Measurements from ENCODE around the gene FKBP15.
A peak's percentile ranks its signal among the peaks of the same experiment; 100 is the strongest.
"Not testable (repeated sequence)": the region's sequence is repeated elsewhere in the genome, so short reads cannot be mapped to it uniquely, and the experiment has no call there.

The FKBP15 gene, protein sequence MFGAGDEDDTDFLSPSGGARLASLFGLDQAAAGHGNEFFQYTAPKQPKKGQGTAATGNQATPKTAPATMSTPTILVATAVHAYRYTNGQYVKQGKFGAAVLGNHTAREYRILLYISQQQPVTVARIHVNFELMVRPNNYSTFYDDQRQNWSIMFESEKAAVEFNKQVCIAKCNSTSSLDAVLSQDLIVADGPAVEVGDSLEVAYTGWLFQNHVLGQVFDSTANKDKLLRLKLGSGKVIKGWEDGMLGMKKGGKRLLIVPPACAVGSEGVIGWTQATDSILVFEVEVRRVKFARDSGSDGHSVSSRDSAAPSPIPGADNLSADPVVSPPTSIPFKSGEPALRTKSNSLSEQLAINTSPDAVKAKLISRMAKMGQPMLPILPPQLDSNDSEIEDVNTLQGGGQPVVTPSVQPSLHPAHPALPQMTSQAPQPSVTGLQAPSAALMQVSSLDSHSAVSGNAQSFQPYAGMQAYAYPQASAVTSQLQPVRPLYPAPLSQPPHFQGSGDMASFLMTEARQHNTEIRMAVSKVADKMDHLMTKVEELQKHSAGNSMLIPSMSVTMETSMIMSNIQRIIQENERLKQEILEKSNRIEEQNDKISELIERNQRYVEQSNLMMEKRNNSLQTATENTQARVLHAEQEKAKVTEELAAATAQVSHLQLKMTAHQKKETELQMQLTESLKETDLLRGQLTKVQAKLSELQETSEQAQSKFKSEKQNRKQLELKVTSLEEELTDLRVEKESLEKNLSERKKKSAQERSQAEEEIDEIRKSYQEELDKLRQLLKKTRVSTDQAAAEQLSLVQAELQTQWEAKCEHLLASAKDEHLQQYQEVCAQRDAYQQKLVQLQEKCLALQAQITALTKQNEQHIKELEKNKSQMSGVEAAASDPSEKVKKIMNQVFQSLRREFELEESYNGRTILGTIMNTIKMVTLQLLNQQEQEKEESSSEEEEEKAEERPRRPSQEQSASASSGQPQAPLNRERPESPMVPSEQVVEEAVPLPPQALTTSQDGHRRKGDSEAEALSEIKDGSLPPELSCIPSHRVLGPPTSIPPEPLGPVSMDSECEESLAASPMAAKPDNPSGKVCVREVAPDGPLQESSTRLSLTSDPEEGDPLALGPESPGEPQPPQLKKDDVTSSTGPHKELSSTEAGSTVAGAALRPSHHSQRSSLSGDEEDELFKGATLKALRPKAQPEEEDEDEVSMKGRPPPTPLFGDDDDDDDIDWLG
- 66.4 reads per million, percentile 74 among the genes with 10 or more reads in this experiment for total RNA-seq

DNA sequence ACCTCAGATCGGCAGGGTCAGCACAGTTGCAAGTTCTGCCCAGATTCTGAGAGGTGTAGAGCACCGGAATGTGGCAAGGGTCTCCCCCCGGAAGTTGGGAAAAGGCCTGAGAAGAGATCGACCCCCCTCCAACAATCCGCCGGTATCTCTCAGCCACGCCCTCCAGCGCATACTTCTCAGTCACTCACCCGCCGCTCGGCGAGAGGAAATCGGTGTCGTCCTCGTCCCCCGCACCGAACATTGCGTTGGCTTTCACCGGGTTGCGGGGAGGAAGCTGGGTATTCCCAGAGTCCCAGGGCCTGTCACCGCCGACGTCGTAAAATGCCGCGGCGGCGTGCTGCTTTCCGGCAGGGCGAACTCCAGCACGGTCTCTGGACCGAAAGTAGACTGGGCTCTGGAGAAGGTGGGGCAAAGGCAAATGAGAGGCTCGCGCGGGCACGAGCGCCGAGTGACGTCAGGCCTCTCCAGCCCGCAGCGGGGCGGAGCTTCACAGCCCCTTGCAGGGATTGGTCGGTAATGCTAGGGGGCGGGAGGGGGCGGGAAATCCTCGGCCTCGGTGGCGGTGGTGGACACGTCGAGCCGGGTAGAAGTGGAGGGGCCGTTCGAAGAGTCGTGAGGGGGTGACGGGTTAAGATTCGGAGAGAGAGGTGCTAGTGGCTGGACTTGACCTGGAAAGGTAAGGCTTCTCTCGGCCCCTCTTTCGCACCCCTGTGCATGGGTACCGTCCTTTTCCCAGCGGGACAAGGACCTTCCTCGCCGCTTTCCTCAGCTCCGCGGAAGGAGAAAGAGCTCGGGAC lies at the start of gene FKBP15, which contains the start of gene SLC31A1:
Gene FKBP15, minus strand, starts transcription at position 275 of the 797 bp plus-strand sequence. Its CDS starts 34 bp downstream, at position 241.
Gene SLC31A1, plus strand, starts transcription at position 542 of the 797 bp plus-strand sequence. CDS start 34,605 bp downstream, outside the sequence.
- peak; percentile 95 for DNase-seq

DNA sequence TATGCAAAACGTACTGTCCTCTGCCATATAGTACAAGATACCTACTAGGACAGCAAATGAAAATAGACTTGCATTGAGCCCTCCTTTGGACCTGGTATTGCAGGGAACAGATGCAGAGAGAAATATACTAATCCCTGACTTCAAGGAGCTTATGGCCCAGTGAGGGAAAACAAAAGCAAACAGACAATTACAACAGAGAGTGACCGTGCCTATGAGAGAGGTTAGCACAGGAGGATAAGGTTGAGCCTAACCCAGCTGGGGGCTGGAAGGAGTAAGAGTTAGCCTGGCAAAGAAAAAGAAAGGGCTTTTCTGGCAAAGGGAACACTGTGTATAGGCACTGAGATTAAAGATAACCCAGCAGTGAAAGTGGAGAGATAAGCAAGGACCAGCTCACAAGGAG lies 48.8 kb upstream of the FKBP15 start:
- no peak for DNase-seq

DNA sequence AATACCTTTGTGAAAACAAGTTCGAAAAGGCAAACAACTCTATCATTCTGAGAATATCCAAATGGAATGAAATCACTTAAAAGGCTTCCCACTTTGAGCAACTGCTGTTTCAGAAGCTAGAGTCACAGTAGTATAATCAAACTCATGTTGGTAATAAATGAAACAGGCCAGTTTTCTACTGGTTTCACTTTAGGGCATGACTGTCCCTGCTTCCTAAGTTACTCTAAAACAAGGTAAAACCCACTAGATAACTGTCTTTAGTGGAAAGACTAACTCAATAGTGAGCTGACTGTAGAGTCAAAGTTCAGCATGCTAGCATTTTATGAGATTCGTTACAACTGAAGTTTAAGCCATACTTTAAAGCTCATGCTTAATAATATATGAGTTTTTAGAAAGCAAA lies 48.3 kb upstream of the FKBP15 start:
- DNase-seq = no peak

DNA sequence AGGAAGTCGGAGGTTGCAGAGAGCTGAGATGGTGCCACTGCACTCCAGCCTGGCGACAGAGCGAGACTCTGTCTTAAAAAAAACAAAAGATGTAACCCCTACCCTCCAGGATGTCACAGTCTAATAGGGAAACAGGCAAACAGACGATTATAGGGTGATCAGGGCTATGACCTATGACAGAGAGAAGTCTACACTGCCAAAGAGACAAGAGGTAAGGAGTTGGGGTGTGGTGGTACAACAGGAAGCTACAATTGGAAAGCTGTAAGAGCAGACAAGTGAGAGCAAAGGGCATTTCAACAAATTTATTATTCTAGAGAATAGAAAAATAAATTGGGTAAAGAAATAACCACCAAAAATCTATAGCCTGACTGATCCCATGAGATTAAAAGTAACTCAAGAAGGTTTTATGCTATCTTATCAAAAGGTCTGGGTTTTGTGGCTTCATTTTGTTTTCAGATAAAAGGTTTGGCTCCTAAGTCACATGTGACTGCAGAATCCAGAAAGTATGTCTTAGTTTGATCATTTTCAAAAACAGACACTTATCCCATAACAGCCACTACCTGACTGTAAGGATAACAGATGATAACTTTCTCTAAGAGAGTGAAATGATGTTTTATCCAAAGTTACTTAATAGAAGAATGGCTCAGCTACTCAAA lies 47.0 kb upstream of the FKBP15 start:
- DNase-seq = no peak

DNA sequence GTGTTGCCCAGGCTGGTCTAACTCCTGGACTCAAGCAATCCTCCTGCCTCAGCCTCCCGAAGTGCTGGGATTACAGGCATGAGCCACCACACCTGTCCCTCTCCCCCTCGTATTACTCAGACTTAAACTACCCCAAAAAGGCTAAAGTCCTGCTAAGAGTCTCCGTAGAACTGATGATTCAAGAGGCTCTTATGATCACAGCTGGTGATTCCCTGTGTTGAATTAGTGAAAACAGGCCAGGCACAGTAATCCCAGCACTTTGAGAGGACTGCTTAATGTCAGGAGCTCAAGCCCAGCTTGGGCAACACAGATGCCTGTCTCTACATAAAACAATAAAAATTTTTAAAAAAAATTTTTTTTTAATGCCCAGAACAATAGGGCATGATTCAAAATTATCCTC lies 45.1 kb upstream of the FKBP15 start:
- DNase-seq = no peak

DNA sequence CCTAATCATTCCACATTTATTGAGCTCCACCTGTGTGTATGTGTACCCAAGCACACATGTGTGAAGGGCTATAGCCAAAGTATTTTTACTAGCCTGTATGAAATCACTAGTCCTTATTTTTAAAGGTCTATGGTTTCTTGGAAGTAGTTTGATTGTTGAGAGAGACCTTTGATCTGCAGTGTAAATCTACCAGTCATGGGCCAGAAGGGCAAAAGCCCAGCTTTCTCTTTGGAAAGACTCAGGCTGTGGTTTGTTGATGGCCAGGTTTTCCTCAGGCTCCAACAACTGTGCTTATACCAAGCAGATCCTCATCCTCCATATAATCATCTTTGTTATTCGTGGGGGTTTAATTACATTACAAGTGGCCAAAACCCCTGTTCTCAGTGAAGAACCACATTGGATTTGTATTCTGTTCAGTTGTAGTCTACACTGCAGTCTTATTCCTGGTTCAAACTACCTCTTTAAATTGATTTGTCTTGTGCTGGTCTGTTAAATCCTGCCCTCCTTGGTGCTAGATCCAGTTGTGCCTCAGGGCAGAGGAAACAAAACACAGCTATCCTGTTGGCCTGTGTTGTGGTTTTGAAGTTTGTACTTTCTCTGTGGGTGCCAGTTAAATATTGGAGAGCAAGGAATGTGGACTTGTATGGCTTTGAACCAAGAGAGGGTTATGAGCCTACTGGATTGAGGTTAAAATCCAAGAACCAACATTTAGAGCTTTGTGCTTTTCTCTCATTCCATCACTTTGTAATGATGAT lies 41.0 kb upstream of the FKBP15 start:
- DNase-seq = no peak

DNA sequence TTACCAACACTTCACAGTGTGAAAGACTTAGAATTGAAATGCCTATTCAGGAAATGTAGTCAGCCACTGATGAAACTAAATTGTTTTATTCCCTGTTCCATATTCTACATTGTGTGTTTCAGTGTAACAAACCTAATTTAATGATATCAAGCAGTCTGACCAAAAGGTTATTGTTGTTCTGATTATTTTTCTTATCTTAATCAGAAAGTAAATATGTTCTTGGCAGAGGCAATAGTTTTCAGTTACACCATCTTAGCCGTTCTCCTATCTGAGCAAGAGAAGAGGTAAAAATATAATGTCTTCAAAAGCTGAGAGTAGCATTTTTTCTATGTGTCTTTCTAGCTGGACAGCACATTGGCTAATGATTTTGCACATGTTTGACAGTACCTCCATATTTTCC lies 37.2 kb upstream of the FKBP15 start:
- no peak for DNase-seq

DNA sequence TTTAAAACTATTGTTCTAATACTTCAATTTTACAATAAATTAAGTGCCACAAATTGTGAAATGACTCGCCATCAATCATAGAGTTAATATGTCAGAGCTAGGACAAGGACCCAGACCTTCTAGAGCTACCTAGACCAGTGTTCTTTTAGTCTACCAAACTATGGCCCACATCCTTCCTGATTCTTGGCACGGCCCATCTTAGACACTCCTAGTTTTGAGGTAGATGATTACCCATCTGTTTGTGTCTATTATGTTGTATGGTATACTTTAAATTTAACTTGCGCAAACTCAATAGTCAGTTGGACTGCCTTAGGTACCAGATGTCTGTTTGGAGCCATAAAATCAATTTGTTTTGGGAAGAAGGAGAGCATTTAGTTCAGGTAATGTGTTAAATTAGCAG lies 36.8 kb upstream of the FKBP15 start:
- DNase-seq = no peak

DNA sequence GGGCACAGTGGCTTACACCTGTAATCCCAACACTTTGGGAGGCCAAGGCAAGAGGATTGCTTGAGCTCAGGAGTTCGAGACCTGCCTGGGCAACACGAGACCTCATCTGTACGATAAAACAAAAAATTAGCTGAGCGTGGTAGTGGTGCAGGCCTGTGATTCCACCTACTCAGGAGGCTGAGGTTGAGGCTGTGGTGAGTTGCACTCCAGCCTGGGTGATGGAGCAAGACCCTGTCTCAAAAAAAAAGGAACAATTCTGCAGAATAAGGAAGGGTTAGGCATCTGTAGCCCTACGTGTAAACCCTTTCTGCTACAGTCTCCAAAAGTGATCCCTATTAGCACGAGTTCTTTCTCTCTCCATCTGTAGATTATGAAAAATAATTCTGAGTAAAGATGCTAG lies 34.4 kb upstream of the FKBP15 start:
- no peak for DNase-seq

DNA sequence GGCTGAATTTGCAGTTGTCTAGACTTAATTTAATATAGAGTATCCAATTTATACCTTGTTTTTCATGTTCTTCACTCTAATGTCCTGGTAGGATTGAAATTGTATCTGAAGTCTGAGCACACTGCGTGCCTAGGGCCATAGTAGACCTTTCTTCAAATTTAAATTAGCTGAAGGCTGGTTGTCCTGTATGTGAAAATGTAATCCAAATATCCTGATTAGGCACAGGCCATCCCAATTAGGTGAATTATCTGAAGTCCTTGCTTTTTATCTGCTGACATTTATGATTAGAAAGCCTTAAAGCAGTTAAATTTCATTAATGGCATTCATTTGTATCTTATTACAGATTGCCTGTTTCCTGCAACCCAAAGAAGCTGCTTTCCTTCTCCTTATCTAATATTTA lies 33.9 kb upstream of the FKBP15 start:
- no peak for DNase-seq

DNA sequence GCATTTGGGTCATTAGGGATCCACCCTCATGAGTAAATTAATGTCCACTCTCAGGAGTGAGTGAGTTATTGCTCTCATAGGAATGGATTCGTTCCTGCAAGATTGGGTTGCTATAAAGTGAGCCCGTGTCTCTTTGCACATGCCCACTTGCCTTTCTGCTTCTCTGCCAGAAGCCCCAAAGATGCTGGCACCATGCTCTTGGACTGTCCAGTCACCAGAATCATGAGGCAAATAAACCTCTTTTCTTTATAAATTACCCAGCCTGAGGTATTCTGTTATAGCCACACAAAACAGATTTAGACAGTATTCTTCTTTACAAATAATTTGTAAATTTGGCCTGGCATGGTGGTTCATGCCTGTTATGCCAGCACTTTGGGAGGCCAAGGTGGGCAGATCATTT lies 29.7 kb upstream of the FKBP15 start:
- no peak for DNase-seq

DNA sequence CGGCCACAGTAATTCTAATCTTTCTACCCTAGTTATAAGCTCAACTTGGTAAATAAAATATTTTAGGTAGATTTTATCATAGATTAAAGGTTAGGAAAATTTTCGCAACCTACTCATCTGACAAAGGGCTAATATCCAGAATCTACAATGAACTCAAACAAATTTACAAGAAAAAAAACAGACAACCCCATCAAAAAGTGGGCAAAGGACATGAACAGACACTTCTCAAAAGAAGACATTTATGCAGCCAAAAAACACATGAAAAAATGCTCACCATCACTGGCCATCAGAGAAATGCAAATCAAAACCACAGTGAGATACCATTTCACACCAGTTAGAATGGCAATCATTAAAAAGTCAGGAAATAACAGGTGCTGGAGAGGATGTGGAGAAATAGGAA lies 28.6 kb upstream of the FKBP15 start:
- not testable (repeated sequence) for DNase-seq

DNA sequence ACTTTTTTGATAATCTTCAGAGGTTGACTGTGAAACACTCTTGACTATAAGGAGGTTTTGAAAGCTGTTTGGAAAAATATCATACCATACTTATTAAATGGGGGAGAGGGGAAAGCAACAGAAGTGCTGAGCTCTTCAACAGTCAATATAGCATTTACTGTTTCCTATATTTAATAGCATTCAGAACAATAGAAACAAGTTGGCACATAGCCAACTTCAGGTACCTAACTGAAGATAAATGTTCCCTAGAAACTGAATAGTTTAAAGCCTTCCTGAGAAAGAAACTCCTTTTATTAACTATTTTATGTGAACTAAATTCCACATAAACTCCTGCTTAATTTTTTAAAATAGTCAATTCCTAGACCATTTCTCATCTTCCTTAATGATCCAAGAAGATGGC lies 26.6 kb upstream of the FKBP15 start:
- no peak for DNase-seq

DNA sequence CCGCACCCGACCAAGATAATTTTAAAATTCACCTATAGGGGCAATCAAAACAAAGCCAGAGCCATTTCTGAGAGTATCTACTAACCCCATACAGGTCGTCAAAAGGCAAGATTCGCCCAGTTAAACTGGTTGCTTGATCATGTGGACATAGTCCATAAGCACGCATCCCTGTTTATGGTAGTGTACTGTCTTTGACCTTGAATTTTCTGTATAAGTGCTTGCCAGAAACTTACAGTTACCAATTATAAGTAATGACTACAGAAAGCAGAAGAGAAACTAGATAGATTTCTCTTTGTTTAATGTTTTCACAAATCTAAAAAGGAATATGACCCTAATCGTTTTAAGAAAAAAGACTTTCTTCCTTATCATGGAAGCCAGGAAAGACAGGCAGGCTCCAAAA lies 25.9 kb upstream of the FKBP15 start:
- no peak for DNase-seq

DNA sequence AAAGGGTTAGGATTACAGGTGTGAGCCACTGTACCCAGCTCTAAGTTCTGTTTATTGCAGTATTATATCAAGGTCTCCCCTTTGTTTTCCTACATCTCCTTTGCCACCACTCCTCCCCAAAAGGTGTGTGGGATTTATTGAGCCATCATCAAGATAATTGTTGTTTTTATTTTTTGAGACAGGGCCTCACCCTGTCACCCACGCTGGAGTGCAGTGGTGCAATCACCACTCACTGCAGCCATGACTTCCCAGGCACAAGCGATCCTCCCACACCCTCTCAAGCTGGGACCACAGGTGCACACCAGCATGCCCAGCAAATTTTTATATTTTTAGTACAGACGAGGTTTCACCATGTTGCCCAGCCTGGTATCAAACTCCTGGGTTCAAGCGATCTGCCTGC lies 24.8 kb upstream of the FKBP15 start:
- DNase-seq = no peak

DNA sequence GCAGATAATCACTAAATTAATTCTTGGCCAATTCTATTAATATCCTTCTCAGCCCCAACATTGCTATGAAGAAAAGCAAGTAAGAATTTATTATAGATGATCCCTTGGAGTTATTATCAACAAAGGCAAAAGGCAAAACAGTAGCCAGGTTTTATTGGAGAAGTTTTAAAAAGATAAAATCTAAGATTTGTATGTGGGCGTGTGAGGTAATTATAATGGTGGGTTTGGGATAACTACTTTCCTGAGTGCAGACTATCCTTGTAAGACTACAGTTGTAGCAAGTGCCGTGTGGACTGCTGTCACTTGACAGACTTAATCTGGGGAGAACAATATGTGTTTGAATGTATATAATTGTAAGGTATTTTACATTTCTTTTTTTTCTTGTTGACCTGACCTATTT lies 23.5 kb upstream of the FKBP15 start:
- no peak for DNase-seq

DNA sequence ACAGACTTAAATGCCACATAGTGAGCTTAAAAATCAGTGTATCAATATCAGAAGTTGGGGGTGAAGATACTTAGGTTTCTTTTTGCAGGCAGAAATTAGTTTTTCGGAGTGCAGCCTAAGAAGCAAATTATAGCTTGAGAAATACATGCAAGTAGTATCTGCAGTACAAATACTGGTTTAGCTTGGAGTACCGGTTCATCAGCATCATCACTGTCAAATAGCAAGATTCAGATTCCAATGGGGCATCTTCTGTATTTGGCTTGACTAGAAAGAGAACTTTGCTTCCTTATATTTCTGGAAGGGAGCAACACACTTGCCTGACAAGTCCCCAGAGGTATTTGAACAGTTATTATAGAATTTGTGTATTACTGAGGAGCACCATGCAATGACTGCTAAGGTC lies 20.1 kb upstream of the FKBP15 start:
- no peak for DNase-seq

DNA sequence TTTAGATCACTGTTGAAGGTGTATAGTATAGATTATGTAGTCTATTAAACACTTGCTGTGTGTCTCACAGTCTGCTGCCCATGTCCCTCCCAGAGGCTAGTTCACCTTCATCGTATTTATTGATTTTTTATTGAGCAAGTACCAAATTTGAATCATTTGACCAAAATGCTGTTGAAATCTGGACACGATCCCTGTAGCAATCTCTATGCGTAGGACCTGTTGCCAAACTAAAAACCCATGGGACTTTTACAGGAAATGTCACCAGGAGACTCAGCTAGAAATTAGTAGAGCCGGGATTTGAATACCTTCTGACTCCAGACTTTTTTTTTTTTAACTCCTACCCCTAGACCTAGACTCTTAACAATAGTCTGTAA lies 17.8 kb upstream of the FKBP15 start:
- DNase-seq = no peak

DNA sequence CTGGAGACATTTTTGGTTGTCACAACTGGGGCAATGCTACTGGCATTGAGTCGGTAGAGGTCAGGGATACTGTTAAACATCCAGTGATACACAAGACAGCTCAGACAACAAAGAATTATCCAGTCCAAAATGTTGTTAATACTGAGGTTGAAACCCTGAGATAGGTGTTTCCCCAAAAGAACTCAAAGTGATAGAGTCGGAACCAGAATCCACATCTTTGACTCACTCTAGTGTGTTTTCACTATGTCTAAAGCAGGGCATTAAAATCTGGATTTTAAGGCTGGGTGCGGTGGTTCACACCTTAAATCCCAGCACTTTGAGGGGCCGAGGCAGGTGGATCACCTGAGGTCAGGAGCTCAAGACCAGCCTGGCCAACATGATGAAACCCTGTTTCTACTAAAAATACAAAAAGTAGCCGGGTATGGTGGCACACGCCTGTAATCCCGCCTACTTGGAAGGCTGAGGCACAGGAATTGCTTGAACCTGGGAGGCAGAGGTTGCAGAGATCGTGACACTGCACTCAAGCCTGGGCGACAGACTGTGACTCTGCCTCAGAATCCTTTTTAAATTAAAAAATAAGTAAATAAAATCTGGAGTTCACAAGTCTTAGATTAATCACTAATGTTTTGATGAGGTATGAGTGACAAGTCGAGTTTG lies 17.3 kb upstream of the FKBP15 start:
- DNase-seq = no peak

DNA sequence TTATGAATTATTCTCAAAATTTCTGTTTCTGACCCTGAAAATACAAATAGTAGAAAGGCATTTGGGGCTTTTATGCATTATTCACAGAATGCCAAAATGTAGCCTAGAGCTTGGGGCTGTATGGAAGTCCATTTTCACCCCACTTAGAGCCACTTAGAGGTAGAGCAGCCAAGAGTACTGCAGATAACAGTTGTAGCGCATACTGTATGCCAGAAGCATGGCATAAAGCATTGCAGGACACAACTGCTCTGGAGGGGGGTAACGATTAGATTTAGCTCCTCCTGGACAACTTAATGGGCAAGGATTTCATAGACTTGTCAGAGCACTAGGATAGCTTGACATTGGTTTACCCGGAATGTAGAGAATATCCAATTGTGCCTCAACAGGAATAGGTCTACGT lies 15.9 kb upstream of the FKBP15 start:
- no peak for DNase-seq

Measured in effector CD4-positive, alpha-beta T cell (primary cell).